GM21737 (cell line): Measurements from ENCODE around the gene RNU7-1.
"Not testable (repeated sequence)": the region's sequence is repeated elsewhere in the genome, so short reads cannot be mapped to it uniquely, and the experiment has no call there.

Experiments used
- ATAC-seq: cut with Tn5 transposase; IDR thresholded peaks from one replicate; pipeline ENCODE4 v1.9.1; 2021; ENCODE audit warnings: mild to moderate bottlenecking, moderate library complexity; ENCODE audit not compliant: unreplicated experiment

RNU7-1 gene

DNA sequence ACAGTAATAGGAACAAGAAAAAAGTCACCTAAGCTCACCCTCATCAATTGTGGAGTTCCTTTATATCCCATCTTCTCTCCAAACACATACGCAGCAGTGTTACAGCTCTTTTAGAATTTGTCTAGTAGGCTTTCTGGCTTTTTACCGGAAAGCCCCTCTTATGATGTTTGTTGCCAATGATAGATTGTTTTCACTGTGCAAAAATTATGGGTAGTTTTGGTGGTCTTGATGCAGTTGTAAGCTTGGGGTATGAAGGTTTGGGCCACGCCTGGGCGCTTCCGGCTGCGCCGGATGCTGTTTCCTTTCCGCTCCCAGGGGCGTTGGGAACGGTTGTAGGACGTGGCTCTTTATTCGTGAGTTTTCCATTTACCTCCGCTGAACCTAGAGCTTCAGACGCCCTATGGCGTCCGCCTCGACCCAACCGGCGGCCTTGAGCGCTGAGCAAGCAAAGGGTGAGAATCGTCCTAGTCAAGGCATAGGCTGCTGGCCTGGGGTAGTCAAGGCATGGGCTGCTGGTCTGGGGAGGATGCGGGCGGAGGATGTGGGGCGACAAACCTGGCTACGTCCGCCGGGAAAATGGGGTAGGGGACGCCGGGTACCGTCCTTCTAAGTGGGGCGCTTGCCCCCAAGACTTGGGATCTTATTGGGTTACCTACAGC is at the start of gene RNU7-1, which contains the start of gene C12orf57:
RNU7-1 (plus strand) TSS at position 95 of the 659 bp plus-strand sequence.
C12orf57 (plus strand) TSS at position 301 of the 659 bp plus-strand sequence; CDS start at position 401, 100 bp downstream.
- peak; percentile 23 for ATAC-seq

DNA sequence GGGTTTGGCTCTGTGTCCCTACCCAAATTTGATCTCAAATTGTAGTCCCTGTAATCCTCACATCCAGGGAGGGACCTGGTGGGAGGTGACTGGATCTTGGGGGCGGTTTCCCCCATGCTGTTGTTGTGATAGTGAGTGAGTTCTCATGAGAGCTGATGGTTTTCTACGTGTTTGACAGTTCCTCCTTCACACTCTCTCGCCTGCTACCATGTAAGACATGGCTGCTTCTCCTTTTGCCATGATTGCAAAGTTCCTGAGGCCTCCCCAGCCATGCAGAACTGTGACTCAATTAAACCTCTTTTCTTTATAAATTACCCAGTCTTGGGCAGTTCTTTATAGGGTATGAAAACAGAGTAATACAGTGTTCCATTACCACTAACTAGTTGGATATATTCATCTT is 49.3 kb upstream of the RNU7-1 start:
- no peak for ATAC-seq

- no peak for ATAC-seq
Measured at GRCh38 chr12:6896846-6897435, 46.7 kb upstream of the RNU7-1 start.

DNA sequence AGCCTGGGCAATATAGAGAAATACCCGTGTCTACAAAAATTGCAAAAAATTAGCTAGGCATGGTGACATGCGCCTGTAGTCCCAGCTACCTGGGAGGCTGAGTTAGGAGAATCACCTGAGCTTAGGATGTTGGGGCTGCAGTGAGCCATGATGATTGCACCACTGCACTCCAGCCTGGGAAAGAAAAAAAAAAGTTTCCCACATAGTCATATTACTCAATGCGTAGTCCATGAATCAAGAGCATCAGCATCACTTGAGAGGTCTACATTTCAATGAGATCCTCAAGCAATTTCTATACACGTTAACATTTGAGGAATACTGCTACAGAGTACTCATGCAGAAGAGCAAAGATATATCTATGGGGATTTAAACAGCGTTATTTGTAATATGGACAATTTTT is 44.2 kb upstream of the RNU7-1 start:
- ATAC-seq: no peak

DNA sequence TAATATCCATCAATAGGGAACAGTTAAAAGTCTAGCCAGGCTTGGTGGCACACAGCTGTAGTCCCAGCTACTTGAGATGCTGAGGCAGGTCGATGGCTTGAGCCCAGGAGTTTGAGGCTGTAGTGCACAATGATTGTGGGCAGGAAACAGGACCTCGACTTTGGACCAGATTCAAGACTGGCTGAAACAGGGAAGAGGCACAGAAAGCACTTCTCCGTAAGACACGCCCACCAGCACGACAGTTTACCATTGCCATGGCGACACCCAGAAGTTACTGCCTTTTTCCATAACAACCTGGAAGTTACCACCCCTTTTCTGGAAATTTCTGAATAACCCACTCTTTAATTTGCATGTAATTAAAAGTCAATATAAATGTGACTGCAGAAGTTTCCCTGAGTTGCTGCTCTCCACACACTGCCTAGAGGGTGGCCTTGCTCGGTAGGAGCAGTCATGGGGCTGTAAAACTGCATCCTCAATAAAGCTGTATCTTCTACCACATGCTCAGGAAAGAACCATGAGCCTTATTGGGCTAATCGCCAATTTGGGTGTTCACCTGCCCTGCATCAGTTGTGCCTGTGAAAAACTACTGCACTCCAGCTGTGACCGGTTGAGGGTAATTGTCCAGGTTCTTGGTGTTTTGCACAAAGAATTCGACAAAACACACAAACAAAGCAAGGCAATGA is 43.6 kb upstream of the RNU7-1 start:
- no peak for ATAC-seq

DNA sequence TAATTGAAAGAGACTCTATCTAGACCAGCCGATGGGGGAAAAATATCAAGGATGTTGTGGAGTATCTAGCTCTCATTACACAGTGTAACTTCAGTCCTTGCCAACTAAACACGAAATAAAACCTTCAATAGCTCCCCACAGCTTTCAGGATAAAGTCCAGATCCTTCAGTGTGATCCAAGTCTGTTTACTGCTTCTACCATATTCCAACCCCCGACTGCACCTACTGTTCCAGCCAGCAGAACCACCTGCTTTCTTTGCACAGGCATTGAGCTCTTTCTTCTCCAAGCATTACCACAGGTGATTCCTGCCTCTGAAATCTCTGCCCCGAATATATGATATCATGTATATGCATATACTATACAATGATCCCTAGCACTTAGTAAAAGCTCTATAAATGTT is 41.2 kb upstream of the RNU7-1 start:
- no peak for ATAC-seq

- no peak for ATAC-seq
Measured at GRCh38 chr12:6903722-6904121, 39.9 kb upstream of the RNU7-1 start.

- ATAC-seq: peak; percentile 88
Measured at GRCh38 chr12:6904280-6905276, 39.0 kb upstream of the RNU7-1 start, which contains the start of gene LRRC23. Gene LRRC23, plus strand, starts transcription at chr12:6904822. Its CDS starts 812 bp downstream, at chr12:6905634.

DNA sequence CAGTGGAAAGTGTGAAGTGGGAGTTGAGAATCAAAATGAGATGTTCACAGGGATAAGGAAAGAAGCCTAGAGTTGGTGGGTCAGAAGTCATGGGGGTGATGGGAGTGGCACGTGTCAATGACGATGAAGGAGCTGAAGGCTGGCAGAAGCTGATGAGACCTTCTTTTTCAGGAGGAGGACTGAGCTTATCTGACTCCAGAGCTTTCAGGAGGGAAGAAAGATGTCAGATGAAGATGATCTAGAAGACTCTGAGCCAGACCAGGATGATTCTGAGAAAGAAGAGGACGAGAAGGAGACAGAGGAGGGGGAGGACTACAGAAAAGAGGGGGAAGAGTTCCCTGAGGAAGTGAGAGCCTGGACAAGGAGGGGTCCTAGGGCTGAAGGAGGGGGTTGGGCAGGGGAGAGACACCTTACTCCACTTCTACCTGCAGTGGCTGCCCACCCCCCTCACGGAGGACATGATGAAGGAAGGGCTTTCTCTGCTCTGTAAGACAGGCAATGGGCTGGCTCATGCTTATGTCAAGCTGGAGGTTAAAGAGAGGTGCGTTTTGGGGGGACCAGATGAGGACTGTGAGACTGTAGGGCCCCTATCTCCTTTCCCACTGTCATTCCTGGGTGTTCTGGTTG is 38.1 kb upstream of the RNU7-1 start:
- no peak for ATAC-seq

- not testable (repeated sequence) for ATAC-seq
Measured at GRCh38 chr12:6908141-6908540, 35.5 kb upstream of the RNU7-1 start.

DNA sequence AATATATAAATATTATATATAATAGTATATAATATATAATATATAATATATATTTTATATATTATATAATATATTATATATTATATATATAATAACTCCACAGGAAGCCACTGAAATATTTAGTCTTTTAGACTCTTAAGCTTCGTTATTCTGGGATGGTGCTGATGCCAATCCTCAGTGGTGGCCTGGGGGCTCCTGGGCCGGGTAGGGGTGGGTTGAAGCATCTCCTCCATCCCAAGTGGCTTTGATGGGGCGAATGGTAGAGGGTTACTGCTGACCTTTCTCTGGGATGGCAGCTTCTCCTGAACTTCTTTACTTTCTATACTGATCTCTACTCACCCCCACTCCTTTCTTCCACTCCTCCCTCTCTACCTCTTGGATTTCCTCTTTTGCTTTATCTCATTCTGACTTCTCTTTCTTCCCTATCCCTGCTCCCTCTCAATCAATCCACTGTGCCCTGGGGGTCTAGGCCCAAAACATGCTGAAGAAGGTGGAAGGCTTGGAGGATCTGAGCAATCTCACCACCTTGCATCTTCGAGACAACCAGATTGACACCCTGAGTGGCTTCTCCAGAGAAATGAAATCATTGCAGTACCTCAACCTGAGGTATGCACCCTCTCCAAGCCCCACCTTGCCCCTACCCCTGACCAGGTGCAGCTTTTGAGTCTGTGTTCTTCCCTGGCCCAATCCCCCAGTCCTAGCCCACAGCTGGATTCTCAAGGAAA is 34.0 kb upstream of the RNU7-1 start:
- no peak for ATAC-seq

- no peak for ATAC-seq
Measured at GRCh38 chr12:6912164-6912935, 31.3 kb upstream of the RNU7-1 start.

- peak; percentile 61 for ATAC-seq
Measured at GRCh38 chr12:6914246-6914946, 29.2 kb upstream of the RNU7-1 start, which contains the start of gene ENO2. Gene ENO2, plus strand, starts transcription at chr12:6914580. Its CDS starts 1,253 bp downstream, at chr12:6915833.

GRCh38 chr12:6914947-6915788 is 28.4 kb upstream of the RNU7-1 start:
- no peak for ATAC-seq

DNA sequence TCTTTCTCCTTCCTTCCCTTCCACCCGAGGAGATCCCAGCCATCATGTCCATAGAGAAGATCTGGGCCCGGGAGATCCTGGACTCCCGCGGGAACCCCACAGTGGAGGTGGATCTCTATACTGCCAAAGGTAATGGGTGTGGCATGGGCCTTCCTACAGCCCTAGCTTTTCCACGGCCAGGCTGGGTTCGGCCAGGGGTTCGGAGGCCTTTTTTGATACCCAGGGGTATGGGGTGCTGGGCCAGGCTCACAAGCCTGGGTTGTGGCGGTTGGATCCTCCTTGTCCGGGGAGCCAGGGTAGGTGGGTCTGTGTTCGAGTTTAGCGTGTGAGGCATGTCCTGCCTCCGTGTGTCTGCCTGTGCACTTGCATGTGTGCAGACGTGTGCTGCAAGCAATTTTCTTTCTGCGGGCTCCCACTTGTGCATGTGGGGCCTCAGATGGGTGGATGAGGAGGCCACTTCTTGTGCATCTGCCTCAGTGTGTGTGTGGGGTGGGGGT is 27.8 kb upstream of the RNU7-1 start:
- no peak for ATAC-seq

DNA sequence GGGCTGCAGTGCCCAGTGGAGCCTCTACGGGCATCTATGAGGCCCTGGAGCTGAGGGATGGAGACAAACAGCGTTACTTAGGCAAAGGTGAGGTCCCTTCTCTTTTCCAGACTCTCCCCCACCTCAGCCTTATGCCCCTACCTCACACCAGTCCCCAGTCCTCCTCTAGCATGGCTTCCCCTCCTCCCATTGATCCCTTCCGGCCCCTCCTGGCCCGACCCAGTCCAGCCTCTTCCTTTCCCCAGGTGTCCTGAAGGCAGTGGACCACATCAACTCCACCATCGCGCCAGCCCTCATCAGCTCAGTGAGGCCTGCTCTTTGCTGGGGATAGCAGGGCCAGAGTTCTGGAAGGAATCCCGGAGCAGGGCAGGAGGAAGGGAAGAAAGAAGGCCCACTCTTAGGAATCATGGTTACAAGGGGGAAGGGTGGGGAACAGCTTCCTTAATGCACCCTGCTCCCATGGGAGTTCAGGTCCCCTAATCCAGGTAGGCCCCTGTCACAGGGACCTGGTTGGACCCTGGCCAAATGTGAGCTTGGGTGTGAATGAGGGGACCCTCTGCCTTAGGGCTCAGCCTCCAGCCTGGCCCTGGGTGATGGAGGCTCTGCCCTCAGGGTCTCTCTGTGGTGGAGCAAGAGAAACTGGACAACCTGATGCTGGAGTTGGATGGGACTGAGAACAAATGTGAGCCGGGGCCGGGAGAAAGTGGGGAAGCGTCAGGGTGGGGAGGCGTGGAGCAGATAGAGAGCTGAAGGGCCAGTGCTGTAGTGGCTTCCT is 27.0 kb upstream of the RNU7-1 start:
- no peak for ATAC-seq
